Psoas muscle (tissue), 8 donors: ENCODE results near the gene DBNDD1. TPM values are rescaled to one million over a fixed set of nuclear protein-coding genes. Genes with fewer than 3 reads are reported as not detected.
A peak's percentile ranks its signal among the peaks of the same experiment; 100 is the strongest.

Experiments used
- ATAC-seq, 4 donors: fragments of 200-7000 bp; cut with Tn5 transposase; one replicate each; pipeline ENCODE4 v1.9.1; 2020; ENCODE audit warnings: moderate library complexity in 3 of 4, mild to moderate bottlenecking in 2 of 4
- DNase-seq, 2 donors: peaks; one replicate each; pipeline ENCODE4 v3.0.0-alpha.2; 2020
- H3K27ac ChIP-seq: fragments of 200-600 bp; one replicate; pipeline ENCODE4 v1.8.0; 2022
- H3K27me3 ChIP-seq, 3 donors: fragments of 200-600 bp in 1 of 3; one replicate each; pipeline versions ENCODE4 v1.6.1 to v1.8.0; 2013 to 2022; ENCODE audit warnings: low read length in 2 of 3, mild to moderate bottlenecking in 2 of 3, moderate library complexity in 1 of 3; ENCODE audit not compliant: insufficient read depth in 3 of 3
- H3K36me3 ChIP-seq, 2 donors: fragments of 200-600 bp in 1 of 2; one replicate each; pipeline versions ENCODE4 v1.6.1 to v1.8.0; 2013 to 2022; ENCODE audit warnings: low read depth in 1 of 2, mild to moderate bottlenecking in 1 of 2, moderate library complexity in 1 of 2; ENCODE audit not compliant: insufficient read depth in 1 of 2
- H3K4me1 ChIP-seq: fragments of 200-600 bp; one replicate; pipeline ENCODE4 v1.8.0; 2022
- H3K4me3 ChIP-seq: fragments of 200-600 bp; one replicate; pipeline ENCODE4 v1.8.0; 2022; ENCODE audit warnings: mild to moderate bottlenecking
- H3K9me3 ChIP-seq: fragments of 200-600 bp; one replicate; pipeline ENCODE4 v1.8.0; 2022
- CTCF ChIP-seq: fragments of 200-600 bp; IDR thresholded peaks from one replicate; pipeline ENCODE4 v1.8.0; 2022; ENCODE audit warnings: antibody characterized with exemption
- WGBS, 3 donors: extraction: QIAGEN DNeasy Blood & Tissue Kit; methylation state at CpG; one replicate each; pipeline versions ENCODE4 v1.1.6 to v1.1.7; 2013; 5-methylcytosine and 5-hydroxymethylcytosine counted together
- intact Hi-C, 2 donors: fragments of 100-400 bp; cut with DNase I; formaldehyde crosslinking; loops; one replicate each; pipeline versions ENCODE4 v1.11.0 to v1.14.2; 2022
- polyA plus RNA-seq, 3 donors: library from polyadenylated mRNA; stranded (reverse); fragments of 200-250 nt; gene quantifications; one replicate each; pipeline ENCODE4 v1.2.3, GENCODE V29; 2013
- total RNA-seq, 4 donors: library from RNA; stranded (reverse); fragmentation: NEBNext Ultra II Directional in 2 of 4; extraction: Animal tissue kit (Norgen Biotek cat#: 25700) in 2 of 4; gene quantifications; one replicate each; pipeline versions ENCODE4 v1.2.1 to v1.2.4, GENCODE V29; 2021 to 2023
- donor health status: healthy with polysubstance abuse.
- donor health status: DM: no; HTN: no; CAD: no; lungs with moderate emphysema.
- donor health status: Bipolar disorder and iron deficiency.
- donor health status: healthy.
- donor health status: DM: yes; HTN: yes; CAD: no.
- donor health status: DM: no; HTN: no; CAD: no.
- donor health status: DM: no; HTN: no; CAD: no.
- donor health status: DM: yes; HTN: yes; CAD: no.

The DBNDD1 gene
- total and polyA plus RNA-seq, 7 donors: 14.1 to 37.8 (median 20.2) TPM

GRCh38 chr16:90031931-90032673 lies 12.8 kb upstream of the DBNDD1 start:
- WGBS, 3 donors: 75 to 78% (median 77%) methylated on average over 9 of the region's 9 CpGs
- no peaks in the 10 kb centered on the region for H3K9me3 ChIP-seq
- peaks cover 0 to 43% of the 10 kb centered on the region in 2 donors for H3K36me3 ChIP-seq
- ATAC-seq (peak in 3 of 4 donors; percentile 25 to 57 (median 47)), DNase-seq (no peak)
- H3K27me3 ChIP-seq: no peaks in the 10 kb centered on the region
- intact Hi-C loops: no loop called here
- H3K4me3 ChIP-seq: no peak overlapping the region
- H3K4me1 ChIP-seq: no peaks in the 10 kb centered on the region
- TF ChIP-seq CTCF: no peak
- no peak overlapping the region for H3K27ac ChIP-seq

- no peak for TF ChIP-seq CTCF
- ATAC-seq (peak in 1 of 4 donors; percentile 24), DNase-seq (no peak)
- no peaks in the 10 kb centered on the region for H3K4me1 ChIP-seq
- no peaks in the 10 kb centered on the region for H3K27me3 ChIP-seq
- intact Hi-C loops: no loop called here
- peaks cover 0 to 36% of the 10 kb centered on the region in 2 donors for H3K36me3 ChIP-seq
- WGBS, 3 donors: 87 to 90% (median 88%) methylated on average over 19 of the region's 19 CpGs
- H3K9me3 ChIP-seq: no peaks in the 10 kb centered on the region
- H3K27ac ChIP-seq: no peak overlapping the region
- H3K4me3 ChIP-seq: no peak overlapping the region
Measured at GRCh38 chr16:90031186-90031930, 12.1 kb upstream of the DBNDD1 start.

DNA sequence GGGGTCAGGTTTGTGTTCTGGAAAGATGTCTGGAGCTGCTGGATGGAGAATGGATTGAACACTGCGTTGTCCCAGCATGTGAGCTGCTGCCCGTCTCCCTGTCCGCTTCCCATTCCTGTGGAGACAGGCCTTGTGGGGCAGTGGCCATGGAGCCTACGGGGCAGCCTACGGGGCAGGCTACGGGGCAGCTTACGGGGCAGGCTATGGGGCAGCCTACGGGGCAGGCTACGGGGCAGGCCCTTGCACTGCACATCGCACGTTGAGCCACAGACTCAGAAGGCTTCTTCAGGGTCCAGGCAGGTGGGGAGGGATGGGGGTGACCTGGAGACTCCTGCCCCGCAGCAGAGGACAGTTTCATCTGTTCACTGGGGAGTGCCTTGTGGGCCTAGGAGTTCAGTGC lies 9.7 kb upstream of the DBNDD1 start:
- peaks cover 0 to 20% of the 10 kb centered on the region in 2 donors for H3K36me3 ChIP-seq
- H3K4me1 ChIP-seq: no peaks in the 10 kb centered on the region
- H3K27me3 ChIP-seq: no peaks in the 10 kb centered on the region
- TF ChIP-seq CTCF: no peak
- H3K9me3 ChIP-seq: no peaks in the 10 kb centered on the region
- DNase-seq (no peak), ATAC-seq (no peak)
- WGBS, 3 donors: 89 to 90% (median 89%) methylated on average over 12 of the region's 12 CpGs
- H3K4me3 ChIP-seq: no peak overlapping the region
- intact Hi-C loops: no loop called here
- no peak overlapping the region for H3K27ac ChIP-seq

GRCh38 chr16:90027611-90028010 lies 8.4 kb upstream of the DBNDD1 start:
- no peak overlapping the region for H3K27ac ChIP-seq
- intact Hi-C loops: no loop called here
- H3K9me3 ChIP-seq: no peaks in the 10 kb centered on the region
- DNase-seq (no peak), ATAC-seq (no peak)
- H3K4me3 ChIP-seq: no peak overlapping the region
- H3K27me3 ChIP-seq: no peaks in the 10 kb centered on the region
- H3K36me3 ChIP-seq: peaks cover 0 to 20% of the 10 kb centered on the region in 2 donors
- peaks cover 7% of the 10 kb centered on the region for H3K4me1 ChIP-seq
- no peak for TF ChIP-seq CTCF
- 92 to 97% (median 96%) methylated on average over 16 to 17 of the region's 17 CpGs for WGBS, 3 donors
